Ramos (cell line): ENCODE measurements around the gene DMD.

Experiments
- in situ Hi-C: fragments of 300-500 bp; cut with MboI; formaldehyde crosslinking; loops from one replicate; pipeline ENCODE4 v1.14.3; 2022; ENCODE audit warnings: low sequenced_read_pairs; ENCODE audit not compliant: unreplicated experiment

DMD gene

DNA sequence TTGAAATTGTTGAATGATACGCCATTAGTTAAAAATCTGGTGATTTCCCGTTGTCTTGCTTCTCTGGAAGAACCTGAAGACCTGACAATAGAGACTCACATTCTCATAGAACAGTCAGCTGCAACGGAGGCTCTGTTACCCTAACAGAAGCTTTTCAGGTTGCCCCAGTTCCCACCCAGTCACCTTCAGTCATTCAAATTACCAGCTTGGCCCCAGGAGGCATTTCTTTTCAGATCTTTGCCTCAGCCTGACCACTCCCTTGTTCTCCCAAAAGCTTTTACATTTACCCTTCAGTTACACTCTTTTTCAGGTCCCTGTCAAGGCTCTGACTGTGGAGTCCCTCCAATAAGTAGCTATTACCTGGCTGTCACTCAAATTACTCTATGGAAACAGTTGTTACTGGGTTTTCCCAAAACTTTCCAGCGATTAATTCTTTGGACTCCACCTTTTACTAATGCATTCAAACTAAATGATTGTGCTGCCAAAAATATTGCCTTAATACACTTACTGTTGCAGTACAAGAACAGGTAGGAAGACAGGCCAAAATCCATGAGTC, 1977.3 kb downstream of the DMD start:
- in situ Hi-C loops = no loop called here

DNA sequence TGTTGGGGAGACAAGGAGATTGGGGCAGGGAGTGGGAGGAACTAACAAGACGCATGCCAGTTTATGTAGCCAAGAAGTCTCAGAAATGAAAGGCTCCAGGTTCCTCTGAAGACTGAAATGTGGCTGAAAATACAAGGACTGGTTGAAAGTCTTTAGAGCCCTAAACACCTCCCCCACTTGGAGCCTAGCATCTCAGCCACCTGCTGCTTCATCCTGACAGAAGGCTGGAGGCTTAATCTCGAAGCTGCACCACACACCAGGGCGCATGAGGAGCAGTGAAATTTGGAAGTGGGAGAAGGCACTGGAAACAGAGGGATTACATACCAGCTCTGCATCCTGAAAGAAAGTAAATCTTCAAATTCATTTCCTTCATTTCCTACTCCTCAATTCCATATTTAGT, 1978.8 kb downstream of the DMD start:
- in situ Hi-C loops = no loop called here

DNA sequence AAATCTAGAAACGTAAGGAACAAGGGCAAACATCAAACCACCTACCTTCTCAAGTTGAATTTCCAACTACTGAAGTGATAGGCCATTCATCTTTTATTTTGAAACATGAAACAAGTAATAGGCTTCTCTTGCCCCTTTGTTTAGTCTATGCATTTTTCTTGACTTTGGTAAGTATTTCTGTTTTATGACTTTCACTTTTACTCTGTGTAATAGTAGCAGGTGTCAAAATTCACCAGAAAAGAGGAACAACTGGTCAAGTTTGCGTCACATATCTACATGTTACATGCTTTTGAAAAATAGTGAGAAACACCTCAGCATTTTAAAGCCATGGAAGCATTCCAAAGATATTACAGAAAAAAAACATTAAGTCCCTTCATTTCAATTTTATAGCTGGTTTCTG, 1982.4 kb downstream of the DMD start:
- in situ Hi-C loops = no loop called here

DNA sequence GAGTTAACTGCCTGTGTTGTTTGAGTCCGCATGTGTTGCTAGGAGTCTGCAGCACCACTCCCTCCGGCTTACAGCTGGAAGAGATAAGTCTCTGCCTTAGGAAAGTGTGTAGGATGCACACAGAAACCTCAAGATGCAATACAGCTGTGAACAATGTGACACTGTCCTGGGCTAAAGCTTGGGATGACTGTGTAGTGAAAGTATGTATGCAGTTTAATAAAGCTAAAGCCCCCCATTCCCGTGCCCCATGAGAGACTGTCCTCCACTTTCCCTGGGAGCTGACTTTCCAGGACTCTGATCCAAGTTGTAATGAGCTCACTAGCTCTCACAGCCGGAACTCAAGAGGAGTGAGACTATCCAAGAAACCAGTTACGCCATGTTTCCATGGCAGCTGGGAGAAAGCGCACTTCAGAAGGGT, 1982.9 kb downstream of the DMD start:
- in situ Hi-C loops = no loop called here

DNA sequence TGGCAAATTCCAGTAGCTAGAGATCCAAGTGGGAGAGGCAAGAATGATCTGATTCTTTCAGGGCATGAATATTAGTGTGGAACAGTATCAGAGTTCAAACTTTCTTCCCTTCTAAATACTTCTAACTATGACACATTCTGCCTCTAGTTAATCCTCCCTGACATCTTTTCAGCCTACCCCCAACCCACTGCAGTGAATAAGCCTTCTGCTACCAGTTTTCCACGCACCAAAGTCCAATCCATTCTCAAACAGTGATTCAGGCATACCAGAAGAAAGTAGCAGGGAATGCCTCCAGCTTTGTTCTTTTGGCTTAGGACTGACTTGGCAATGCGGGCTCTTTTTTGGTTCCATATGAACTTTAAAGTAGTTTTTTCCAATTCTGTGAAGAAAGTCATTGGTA, 1984.1 kb downstream of the DMD start:
- in situ Hi-C loops = no loop called here

DNA sequence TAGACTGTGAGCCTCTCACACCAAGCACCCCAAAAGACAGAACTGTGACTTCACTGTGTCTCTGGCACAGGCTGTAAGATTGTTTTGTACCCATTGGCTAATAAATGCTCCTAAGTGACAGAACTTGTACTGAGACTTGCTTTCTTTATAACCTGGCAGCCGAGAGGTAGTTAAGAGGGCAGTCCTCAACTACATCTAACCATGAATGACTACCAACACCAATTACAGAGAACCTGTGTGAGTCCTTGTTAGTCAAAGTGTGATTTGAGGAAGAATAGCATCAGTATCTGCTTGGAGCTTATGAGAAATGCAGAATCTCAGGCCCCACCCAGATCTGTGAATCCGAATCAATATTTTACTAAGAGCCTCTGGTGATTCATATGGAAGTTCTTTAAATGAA, 1985.5 kb downstream of the DMD start:
- in situ Hi-C loops = no loop called here

DNA sequence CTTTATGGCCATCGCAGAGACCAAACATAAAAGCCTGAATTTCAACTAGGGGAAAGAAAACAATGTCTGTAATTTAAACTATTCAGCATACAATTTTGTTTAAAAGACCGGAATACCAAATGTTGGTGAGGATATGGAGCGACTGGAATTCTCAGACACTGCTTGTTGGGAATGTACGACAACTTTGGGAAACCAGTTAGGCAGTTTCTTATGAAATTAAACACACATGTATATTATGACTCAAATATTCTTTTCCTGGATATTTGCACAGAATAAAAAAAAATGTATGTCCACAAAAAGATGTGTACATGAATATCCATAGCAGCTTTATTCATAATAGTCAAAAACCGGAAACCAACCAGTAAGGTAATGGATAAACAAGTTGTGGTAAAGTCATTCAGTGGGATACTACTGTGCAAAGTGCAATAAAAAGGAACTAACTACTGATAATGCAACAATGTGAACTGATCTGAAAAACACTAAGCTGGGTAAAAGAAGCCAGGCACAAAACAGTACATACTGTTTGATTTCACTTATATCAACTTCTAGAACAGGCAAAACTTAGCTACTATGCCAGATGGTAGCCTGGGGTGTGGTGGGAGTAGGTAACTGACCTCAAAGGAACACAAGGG, 1986.9 kb downstream of the DMD start:
- in situ Hi-C loops = no loop called here

DNA sequence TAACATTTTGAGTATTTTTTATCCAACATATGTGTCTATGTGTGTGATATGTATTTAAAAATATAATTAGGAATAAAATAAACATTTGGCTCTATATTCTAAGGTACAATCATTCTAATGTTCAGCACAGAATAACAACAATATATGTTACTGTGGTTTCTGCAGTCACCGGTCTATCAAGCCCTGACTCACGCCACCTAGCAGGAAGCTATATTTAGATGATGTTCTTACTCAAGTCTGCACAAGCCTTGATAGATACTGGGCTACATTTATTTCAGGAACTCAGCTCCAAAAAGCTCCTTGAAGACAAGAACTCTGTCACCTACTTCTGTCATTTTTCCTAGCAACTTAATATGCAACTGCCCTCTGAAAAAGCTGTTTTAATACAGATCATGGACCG, 1987.5 kb downstream of the DMD start:
- in situ Hi-C loops = no loop called here

DNA sequence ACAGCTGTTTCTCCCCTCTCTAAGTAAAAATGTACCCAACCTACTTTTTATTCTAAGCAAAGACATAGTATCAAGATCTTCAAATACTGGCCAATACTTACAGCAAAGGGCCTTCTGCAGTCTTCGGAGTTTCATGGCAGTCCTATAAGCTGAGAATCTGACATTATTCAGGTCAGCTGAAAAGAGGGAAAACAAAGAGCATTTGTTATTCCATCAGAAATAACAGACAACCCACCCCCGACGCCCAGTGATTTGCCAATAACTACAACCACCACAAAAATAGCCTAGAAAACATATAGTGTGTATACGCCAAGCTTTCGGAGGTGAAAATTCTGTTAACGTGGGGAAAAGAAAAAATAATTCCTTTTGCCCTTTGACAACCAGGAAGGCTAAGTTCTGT, 1988.4 kb downstream of the DMD start:
- in situ Hi-C loops = no loop called here

DNA sequence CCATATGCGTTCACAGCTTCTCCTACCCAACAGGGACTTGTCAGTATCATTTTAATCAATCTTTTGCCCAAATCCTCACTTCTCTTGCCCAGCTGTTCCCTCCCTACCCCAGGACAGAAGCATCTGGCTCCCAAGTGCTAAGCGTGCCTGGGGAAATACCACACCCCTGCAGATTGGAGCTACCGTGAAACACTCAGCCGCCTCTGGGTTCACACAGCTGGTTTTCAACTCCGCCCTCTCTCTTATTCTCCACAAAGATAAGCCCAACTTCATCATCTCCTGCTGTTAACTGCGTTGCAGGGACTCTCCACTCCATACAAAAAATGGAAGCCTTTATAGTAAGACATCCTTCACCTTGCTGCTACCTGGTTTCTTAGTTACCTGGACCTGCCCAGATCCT, 1992.2 kb downstream of the DMD start:
- in situ Hi-C loops = no loop called here

DNA sequence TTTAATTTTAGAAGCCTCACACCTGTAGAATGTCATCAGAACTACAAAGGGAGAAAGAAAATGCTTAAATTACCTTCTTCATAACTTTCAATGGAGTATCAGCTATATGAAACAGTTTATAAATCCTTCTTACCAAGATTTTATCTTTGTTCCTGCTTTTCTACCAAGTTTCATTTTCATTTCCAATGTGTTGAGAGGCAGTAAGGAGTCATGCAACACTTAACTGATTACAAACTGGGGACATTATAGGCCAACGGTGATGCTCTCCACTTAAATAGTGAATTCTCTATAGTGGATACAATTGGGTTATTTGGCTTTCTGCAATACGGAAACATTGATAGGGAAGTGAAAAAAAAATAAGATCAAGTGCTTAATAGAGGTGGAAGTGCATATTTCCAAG, 1994.3 kb downstream of the DMD start:
- in situ Hi-C loops = no loop called here

DNA sequence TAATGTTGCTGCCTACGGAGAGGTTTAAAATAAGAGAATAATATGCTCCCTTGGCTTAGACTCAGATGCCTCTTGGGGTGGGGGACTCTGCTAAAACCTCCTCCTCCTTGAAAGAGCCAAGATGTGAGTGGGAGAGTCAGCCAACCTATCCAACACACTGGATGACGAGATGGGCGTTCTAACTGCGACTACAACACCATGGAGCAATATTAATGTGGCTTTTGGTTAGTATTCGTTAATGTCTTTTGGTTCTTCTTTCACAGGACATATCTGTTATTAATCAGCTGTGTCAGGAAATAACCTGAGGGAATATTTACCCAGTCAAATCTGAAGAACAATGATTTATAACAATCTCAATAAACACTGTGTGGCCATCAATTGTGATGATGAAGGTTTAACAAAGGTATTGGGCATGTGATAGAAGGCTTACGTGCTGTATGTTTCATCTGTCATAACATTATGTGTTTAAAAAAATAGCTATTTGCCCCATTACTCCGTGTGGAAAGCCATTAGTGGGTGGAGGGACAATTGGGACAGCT, 1996.0 kb downstream of the DMD start:
- in situ Hi-C loops = no loop called here

DNA sequence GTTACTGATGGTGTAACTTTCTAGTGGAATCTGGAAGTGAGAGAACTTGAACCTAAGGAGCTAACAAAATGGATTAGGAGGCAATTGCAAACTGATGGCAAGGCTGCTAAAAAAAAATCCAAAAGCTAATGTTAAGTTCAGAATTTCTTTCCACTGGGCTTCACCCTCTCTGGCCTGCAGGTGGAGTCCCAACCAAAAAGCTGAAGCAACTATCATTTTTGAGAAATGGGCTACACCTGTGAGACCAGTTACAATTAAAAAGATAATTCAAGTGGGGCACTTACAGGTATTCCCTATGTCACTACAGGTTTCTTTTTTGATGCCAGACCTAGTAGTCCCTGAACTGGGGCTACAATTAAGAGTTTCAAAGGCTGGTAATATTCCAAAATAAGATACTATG, 1997.4 kb downstream of the DMD start:
- in situ Hi-C loops = no loop called here

DNA sequence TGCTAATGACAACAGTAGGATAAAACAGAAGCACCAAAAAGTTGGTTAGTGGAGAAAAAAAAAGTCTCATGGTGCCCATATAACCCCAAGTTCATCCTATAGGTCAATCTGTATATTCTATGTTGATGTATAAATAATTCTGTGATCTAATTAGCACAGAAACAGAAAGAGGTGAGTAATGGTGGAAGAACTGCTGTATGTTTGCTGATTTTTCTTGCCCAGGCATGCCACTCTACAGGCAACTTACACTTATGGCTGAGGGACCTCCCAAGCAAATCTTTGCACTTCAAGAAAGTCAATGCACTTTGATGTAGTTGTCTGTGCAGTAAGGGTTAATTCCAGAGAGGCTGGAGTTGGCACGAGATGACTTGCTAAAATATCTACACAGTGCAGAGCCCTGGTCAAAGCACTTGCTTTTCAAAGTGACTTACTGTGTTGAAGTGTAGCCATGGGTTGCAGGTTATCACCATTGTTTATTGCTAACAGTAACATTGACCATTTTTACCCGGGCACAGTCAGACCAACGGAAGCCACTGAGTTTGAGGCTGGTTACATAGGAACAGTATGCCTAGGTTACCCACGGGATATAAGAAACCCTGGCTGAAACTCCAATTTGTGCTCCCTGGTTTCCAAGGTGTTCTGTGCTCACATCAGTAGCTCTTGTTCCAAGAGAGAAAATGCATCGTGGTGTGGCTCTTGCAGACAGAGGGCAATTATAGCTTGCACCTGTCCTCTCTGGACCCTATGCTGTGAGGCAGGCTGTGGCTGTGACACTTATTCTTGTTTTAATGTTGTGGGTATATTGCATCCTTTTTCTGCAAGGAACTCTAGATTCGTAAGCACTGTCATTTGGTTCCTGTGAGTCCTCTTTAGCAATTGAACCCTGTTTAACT, 1998.2 kb downstream of the DMD start:
- in situ Hi-C loops = no loop called here

DNA sequence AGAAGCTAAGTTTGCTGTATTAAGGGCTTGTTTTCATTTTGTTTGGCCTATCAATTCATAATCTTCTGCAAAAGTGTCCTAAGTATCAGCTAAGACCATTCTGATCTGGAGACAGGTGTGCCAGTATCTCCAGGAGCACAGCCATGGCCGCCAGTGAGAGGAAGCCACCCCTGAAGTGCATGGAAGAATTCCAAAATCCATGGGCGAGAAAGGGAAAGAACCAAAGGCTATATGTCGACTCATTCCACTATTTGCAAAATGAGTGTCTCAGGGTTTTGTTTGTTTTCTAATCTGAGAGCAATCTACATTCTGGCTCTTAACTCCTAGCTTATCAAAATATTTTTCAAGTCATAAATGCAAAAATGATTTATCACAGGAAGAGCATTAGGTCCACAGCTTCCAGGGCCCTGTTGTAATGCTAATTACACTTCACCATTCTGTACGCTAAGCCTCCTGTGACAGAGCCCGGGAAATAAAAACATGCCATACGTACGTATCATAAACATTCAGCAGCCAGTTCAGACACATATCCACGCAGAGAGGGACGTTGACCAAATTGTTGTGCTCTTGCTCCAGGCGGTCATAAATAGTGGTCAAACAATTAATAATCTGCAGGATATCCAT, 2002.2 kb downstream of the DMD start:
- in situ Hi-C loops = no loop called here

DNA sequence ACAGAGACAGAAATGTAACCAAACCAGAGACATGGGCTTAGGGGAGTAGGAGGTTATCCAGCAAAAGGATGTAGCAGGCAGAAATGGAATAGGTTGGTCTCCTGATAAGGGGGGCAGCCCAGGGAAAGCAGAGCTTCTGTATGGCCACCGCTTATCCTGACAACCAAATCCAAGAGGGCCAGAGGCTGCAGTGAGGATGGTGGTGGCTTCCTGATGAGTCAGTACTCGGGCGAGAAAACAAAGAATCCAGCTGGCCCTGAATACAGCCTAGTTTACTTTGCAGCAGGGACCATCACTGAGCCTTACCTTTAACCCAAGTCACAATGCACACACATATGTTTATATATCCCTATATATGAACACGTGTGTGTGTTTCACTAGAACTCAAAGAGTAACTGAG, 2009.8 kb downstream of the DMD start:
- in situ Hi-C loops = no loop called here

DNA sequence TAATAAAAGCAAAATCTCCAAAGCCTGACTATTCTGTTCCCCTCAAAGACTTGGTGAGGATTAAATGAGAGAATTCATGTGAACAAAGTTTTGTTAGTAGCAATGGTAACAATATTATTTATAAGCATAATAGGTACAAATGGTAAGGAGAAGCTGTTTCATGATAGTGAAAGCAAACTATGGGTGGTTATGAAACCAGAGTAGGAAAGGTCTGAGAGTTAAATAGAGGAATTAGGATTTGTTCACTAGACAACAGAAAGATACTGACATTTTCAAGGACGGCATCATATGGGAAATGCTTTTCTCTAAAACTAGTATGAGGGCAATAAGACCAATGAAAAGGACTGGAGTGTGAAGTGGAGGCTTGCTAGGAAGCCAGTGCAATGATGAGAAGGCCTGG, 2010.9 kb downstream of the DMD start:
- in situ Hi-C loops = no loop called here

DNA sequence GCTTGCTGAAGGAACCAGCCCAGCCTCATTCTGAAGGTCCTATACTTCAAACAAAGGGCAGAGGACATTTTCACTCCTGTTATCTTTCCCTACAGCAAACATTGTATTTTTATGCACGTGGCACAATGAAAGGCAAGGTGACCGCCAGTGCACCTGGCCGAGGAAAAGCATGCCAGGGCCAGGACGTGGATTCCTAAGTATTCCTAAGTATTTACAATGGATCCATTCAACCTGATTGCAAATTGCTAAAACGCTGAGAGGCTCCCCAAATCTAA, 2011.6 kb downstream of the DMD start:
- in situ Hi-C loops = no loop called here

DNA sequence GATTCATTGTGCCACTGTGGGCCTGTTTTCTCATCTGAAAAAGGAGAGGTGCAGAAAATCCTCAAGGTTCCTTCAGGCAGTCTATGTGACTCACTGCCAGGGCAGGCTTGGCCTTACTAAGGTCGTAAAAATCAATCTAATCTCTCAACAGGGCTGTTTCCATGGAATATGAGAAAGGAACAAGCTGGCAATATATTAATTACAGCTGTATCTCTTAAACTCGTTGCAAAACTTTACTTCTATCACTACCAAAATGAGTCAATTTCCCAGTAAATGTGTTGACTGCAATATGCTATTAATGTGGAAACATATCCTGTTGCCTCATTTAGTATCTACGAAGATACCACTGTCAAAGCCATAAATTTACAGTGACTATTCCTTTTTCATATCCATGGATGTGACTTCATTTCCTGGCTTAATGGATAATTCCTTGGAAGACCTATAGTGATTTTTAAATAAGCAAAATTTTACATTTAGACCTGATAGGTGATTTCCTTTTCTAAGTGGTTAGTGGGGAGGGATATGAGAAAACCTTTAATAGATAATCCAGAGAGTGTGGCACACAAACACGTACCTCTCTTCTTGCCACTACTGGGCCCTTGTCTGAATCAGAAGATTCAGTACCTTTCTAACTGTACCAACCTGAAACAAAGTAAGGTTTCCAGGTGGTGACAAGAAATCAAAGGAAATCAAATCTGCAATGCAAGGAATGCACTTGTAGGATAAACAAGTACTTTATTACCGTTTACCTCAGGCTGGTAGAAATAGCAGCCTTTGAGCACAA, 2012.1 kb downstream of the DMD start:
- in situ Hi-C loops = no loop called here

DNA sequence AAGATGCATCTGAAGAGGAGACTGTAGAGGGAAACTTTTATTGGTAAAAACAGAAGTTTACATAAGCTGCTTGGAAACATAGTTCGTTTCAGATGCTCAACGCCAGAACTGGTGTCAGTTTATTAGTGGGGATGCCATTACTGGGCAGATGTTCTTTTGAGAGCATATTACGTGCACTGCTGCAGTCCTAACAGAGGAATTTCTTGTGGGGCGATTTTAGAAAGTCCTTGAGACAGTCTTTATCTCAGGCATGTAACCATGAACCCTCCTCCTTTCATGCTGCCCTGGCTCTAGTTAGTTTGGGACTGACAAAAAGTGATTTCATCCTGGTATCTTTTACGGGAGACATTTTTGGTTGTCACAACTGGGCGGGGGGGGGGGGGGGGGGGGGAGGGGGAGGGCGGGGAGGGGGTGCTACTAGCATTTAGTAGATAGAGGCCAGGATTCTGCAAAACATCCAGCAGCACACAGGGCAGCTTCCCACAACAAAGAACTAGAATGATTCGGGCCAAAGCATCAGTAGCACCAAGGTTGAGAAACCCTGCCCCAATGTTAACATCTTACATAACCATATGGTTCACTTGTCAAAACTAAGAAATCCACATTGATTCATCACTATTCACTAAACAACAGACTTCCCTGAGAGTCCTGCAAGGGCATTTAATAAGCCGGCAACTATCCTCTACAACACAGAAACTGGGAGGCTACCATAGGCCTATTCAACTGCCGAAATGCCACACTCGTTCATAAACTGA, 2021.0 kb downstream of the DMD start:
- in situ Hi-C loops = no loop called here
